NOMO-1 treated with dmso at 0.1 percent for 144 hours (cell line): Measurements from ENCODE around the gene SDR39U1.

Source experiments
- DNase-seq: peaks from one replicate; lab custom pipeline; 2025; ENCODE audit not compliant: unreplicated experiment; lab: John Stamatoyannopoulos, UW

The SDR39U1 gene

DNA sequence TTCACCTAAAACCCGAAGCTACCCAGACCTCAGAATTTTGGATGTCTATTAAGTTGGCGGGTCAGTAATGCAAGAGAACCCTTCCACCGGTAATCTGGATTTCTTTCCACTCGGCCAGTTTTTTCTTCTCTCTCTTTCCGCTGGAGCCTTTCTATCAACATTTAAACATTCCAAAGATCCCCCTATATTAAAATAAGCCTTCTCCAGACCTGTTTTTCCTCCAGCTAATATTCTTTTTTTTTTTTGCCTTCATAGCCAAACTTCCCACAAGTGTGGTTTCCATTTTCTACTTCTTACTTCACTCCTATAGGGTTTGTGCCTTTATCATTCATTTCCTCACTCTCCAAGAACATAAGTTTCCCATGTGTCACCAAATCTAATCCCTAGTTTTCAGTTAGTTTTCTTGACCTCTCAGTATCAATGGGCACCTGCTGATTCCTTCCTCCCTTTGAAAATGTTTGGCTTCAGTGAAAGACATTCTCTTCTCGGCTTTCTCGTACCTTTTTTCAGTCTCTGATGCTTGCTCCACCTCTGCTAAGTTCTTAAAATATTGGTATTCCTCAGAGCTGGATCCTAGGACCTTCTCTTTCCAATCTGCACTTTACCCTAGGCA is 583 bp upstream of the SDR39U1 start:
- no peak for DNase-seq

DNA sequence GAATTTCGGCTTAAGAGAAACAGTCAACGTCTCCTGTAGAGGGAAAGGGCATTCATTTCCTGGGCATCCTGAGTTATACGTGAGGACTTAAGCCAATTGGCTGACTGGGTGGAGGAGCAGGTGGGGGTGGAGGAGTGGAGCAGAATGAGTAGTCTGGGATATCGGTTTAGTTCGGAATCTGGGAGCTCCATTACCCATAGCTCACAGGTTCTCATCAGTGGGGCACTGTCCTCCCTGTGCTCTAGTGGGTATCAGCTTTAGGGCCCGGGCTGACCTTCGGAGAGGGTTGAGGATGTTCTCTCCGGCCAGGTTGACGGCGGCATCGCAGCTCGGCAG is 704 bp downstream of the SDR39U1 start:
- DNase-seq, result no peak

GRCh38 chr14:24441485-24441884 is 1.1 kb downstream of the SDR39U1 start:
- no peak for DNase-seq

DNA sequence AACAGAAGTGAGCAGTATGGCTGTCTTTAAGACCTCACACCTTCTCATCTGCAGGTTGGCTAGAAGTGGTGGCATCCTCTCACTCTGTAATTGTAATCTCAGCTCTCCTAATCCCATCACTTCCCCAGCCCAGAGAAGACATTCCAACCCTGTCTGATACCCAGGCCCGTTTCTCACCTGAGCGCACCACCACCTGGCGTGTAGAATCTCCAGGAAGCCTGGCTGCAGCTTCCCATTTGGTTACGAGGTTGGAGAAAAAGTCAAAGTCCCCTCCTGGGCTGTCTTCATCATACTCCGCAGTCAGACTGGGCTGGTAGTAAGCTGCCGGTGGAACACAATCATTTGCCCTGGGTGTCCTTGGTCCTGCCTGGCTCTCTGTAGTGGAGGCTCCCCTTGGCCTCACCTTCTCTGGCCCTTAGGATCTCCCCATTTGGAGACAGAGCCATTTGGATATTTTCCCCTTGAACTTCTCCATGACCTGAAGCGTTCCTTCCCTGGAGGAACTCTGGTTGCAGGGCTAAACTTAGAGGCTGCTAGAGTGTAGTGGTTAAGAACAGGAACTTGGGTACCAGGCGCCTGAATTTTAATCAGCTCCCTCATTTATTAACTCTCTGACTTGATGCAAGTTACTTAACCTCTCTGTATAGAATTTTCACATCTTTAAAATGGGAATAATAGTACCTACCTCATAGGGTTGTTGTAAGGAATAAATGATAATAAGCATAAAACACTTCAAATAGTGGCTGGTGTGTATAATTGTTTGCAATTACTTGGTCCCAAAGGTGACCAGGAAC is 1.8 kb downstream of the SDR39U1 start:
- DNase-seq, result no peak

GRCh38 chr14:24439830-24440605 is 2.6 kb downstream of the SDR39U1 start:
- no peak for DNase-seq

GRCh38 chr14:24439257-24439656 is 3.3 kb downstream of the SDR39U1 start:
- DNase-seq, result no peak

GRCh38 chr14:24438223-24439097 is 4.1 kb downstream of the SDR39U1 start:
- peak; percentile 23 for DNase-seq

DNA sequence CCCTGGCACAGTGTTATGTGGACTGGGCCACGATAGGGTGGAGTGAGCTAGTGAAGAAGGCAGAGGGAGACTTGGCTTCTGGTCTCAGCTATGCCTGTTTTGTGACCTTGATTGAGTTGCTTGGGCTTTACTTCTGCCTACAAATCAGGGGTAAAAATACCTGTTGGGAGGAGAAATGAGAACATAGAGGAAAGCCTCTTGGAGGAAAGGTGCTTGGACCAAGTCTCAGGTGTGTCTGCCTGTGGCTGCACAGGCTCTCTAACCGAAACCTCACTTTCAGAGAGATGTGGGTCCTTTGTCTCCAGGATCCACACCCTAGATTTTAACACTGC is 4.9 kb downstream of the SDR39U1 start:
- DNase-seq, result no peak

- DNase-seq, result no peak
These were observed 5.4 kb downstream of the SDR39U1 start for GRCh38 chr14:24437020-24437735.

DNA sequence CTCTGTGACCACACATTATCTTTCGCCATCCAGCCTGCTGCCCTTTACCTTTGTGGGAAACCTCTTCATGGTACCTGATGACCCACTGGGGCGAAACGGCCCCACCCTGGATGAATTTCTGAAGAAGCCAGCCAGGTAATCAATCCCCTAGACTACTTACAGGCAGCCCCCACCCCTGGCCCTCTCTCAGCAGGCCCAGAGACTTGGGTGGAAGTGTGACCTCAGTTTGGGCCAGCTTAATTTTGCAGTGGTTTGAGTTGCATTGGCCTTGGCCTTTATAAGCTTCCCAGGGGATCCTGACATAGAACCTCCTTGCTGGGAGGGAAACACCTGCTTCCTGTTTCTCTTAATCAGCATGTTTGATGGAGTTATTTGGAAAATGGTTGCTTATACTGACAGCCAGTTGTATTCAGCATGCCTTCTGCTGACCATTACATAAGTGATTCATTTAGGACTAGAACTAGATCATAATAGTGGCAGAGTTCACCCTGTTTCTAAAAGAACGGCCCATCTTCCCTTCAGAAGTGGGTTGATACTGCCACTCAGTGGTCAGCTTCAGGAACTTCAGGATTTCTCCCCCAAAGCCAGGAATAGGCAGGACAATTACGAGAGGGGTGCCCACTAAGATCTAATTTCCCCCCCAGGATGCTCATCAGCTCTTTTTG is 6.1 kb downstream of the SDR39U1 start:
- DNase-seq, result no peak

DNA sequence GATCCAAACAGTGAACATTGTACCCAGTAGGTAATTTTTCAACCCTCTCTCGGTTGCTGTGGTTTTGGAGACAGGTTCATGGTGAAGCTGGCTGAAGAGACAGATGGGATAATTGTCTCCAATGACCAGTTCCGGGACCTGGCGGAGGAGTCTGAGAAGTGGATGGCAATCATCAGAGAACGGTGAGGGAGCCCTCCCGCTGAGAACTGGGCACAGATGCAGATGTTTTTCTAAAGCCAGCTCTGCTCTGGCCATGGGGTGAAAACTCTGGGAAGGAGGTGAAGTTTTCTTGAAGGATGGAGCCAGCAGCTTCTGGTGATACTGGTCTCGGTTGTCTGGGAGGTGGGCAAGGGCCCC is 6.6 kb downstream of the SDR39U1 start:
- DNase-seq, result no peak

DNA sequence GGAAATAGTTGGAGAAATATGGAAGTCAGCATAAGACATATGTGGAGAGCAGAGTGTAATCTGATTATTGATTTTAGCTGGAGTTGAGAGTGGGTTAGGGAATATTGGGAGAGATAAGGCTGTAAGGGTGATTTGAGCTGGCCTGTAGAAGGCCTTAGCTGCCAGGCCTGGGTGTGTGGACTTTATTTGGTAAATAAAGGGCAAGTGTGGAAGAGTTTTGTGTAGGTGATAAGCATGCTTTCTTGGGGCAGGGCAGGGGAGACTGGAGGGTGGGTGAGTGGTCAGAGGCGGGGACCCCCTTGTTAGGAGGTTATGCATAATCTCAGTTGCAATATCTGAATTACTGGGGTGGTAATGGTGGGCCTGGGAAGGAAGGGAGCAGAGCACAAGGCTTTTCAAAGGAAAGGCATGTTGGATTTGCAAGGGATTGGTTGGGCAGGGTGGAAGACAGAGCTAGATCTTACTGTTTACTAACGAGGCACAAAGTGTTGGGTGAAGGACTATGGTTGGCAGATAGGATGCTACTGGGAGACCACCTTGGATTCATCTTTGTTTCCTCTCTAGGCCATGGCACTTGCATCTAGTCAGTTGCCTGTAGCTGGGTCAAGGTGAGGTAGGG is 7.3 kb downstream of the SDR39U1 start:
- no peak for DNase-seq

DNA sequence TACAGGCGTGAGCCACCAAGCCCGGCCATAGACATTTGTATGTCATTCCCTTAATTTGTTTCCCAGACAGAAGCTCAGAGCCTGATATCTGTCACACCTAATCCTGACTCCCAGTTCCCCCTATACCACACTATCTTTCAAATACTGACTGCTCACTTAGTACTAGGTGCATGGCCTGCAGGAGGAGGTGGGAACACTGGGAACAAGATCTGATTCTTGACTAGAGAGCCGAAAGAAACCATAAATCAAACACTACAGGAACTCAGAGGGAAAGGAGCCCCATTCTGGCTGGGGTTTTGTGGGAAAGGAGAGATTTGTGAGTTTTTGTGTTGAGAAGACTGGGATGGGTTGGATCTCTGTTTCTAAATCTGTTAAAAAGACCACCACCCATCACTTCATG is 7.9 kb downstream of the SDR39U1 start:
- no peak for DNase-seq

DNA sequence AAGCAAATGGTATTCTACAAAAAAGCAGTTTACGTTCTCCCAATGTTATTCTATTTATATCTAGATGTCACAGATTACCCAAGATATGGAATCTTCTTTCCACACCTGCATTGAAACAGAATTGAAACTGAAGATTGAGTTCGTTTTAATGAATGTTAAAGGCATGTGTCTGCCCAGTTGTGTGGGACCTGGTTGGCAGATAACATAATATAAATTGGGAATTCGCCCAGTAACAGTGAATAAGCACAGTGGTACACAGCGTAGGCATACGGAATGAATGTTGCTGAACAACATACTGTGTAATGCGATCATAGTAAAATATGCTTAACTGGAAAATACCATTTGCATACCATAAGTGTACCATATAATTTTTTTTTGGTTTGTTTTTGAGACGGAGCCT is 8.5 kb downstream of the SDR39U1 start:
- DNase-seq, result no peak

- DNase-seq, result no peak
These were observed 10.1 kb downstream of the SDR39U1 start for GRCh38 chr14:24432259-24433131.

GRCh38 chr14:24431569-24432258 is 10.9 kb downstream of the SDR39U1 start:
- peak; percentile 86 for DNase-seq

DNA sequence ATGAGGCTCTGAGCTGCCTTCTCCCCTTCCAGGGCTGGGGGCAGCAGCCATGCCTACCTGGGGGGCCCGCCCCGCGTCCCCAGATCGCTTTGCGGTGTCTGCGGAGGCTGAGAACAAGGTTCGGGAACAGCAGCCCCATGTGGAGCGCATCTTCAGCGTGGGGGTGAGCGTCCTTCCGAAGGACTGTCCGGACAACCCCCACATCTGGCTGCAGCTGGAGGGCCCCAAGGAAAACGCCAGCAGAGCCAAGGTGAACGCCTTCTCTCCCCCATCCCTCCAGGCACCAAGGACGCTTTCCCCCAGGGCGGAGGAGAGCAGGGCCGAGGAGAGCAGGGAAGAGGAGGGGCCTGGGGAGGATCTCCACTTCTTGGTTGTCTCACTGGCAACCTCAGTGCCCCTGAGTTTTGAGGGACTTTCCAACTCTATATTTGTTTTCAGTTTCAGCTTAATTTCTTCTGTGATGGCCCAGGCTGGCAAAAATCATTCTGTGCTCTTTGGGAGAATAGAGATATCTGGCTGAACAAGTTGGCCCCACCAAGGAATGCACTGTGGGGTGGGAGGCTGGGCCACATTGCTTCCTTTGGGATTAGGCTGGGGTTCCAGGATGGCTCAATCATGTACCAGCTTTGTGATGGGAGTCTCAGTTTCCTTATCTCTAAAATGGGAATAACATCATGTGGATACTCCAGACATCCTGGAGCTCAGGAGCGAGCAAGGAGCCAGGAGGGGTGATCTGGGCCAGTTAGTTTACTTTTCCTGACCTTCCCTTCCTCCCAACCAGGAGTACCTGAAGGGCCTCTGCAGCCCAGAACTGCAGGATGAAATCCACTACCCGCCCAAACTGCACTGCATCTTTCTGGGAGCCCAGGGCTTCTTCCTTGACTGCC is 11.7 kb downstream of the SDR39U1 start:
- peak; percentile 24 for DNase-seq
